HG03571 (cell line): ENCODE data around the gene SLC25A46.
"Not testable (repeated sequence)": the region's sequence is repeated elsewhere in the genome, so short reads cannot be mapped to it uniquely, and the experiment has no call there.

ENCODE experiments used
- ATAC-seq: cut with Tn5 transposase; IDR thresholded peaks from one replicate; pipeline ENCODE4 v1.9.1; 2021; ENCODE audit not compliant: unreplicated experiment

Gene SLC25A46

DNA sequence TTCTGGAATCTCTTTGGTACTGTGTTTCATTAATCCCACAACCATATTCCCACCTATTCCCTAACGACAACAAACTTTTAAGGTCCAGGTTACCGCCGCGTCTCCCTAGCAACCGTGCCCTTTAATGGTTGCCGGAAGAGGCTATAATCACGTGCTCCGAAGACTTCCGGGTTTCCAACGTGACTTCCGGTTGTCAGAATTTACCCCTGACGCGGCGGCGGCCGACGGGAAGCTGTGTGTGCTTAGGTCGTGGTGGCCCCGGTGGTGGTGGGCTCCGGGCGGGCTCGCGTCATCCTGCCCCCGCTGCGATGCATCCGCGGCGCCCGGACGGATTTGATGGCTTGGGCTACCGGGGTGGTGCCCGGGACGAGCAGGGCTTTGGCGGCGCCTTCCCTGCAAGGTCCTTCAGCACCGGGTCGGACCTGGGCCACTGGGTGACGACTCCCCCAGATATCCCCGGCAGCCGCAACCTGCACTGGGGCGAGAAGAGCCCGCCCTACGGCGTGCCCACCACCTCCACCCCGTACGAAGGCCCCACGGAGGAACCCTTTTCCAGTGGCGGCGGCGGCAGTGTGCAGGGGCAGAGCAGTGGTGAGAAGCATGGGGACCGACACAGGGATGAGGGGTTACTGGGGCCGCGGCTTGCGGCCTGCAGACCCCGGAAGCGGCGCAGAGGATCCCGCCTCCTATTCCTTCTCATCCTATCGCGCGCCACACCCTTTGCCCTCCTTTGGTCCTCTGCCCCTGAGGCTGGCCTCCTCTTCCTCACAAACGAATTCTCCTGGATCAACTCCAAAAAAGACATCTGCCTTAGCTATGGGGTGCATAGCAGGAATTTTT, at the start of gene SLC25A46:
SLC25A46 (plus strand) TSS at position 196 of the 840 bp plus-strand sequence; CDS start at position 309, 113 bp downstream.
- ATAC-seq = peak; percentile 97

DNA sequence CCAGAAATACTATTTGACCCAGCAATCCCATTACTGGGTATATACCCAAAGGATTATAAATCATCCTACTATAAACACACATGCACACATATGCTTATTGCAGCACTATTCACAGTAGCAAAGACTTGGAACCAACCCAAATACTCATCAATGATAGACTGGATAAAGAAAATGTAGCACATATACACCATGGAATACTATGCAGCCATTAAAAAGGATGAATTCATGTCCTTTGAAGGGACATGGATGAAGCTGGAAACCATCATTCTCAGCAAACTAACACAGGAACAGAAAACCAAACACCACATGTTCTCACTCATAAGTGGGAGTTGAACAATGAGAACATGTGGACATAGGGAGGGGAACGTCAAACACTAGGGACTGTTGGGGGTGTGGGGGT, 48.2 kb upstream of the SLC25A46 start:
- ATAC-seq = not testable (repeated sequence)

DNA sequence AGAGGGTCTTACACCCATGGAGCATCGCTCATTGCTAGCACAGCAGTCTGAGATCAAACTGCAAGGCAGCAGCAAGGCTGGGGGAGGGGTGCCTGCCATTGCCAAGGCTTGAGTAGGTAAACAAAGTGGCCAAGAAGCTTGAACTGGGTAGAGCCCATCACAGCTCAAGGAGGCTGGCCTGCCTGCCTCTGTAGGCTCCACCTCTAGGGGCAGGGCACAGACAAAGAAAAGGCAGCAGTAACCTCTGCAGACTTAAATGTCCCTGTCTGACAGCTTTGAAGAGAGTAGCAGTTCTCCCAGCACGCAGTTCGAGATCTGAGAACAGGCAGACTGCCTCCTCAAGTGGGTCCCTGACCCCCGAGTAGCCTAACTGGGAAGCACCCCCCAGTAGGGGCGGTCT, 46.1 kb upstream of the SLC25A46 start:
- not testable (repeated sequence) for ATAC-seq

DNA sequence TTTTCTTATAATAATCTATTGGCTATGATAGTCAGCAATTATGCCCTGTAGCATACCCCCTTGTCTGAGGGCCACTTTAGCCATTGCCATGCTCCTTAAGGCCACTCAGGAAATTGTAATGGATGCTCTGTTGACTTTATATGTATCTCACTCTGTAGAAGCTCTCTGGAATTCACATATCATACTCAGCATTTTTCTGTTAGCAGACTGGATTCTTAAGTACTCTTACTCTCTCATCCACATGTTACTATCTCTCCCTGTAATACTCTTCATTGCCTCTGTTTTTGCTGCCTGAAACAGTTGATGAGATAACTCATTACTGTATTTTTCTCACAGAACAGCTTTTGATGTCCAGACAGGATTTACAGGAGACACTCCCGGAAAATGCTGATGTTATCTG, 36.5 kb upstream of the SLC25A46 start:
- ATAC-seq = no peak

DNA sequence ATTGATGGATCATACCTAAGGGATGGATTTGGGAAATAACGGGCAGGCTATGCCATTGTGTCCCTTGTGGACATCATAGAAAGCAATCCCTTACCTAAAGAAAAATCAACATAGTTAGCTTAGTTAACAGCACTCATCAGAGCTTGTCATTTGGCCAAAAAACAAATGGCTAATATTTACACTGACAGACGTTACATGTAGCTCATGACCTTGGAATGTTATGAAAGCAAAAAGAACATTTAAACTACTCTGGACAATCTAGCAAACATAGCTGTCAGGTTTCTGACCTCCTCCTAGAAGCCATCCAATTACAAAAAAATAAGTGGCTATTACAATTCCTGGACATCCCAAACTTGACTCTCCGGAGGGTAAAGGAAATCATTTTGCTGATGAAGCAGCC, 36.1 kb upstream of the SLC25A46 start:
- ATAC-seq = no peak

DNA sequence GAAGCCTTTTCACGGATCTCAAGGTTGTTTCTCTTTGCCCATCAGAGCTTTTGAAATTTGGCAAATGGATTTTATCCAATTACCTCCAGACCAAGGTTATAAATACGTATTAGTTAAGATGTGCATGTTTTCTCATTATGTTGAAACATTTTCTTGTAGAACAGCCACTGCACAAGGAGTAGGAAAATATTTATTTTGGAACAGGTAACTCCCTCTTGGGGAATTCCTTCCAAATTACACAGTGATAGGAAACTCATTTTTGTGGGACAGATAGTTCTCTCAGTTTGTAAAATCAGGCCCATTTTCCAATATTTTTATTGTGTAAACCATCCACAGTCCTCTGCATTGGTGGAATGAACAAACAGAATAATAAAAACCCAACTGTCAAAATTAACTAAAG, 35.3 kb upstream of the SLC25A46 start:
- no peak for ATAC-seq

DNA sequence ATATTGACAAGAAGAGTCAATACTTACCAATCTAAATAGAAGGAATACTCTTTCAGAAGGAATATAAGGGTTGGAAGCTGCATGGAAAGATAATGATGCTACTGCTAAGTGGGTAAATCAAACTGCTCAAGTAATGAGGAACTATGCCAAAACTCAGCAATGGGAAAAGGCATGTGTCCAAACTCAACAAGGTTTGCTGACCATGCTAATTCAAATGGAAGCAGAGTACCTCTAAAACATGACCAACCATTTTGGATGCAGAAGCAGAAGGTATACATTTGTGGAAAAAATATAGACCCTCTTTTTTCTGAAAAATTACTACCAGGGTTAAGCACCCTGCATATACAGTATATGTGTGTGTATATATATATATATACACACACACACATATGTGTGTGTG, 33.5 kb upstream of the SLC25A46 start:
- ATAC-seq = no peak

DNA sequence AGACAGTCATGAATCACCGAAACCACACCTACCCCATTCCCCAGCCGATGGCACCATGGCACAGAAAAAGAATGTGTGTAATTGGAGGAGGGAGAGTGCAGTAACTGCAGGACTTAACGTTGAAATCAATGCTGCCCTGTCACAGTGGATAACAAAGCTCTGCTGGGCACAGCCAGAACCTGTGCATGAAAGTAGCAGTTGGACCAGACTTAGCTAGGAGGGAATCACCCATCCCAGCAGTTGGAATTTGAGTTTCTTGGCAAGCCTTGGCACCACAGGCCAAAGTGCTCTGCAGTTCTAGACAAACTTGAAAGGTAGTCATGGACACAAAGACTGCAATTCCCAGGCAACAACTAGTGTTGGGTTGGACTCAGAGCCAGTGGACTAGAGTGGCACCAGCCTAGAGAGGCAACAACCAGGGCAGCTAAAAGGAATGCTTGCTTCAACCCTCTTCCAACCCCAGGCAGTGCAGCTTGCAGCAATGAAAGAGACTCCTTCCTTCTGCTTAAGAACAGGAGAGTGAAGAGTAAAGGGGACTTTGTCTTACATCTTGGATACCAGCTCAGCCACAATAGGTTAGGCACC, 31.5 kb upstream of the SLC25A46 start:
- no peak for ATAC-seq

DNA sequence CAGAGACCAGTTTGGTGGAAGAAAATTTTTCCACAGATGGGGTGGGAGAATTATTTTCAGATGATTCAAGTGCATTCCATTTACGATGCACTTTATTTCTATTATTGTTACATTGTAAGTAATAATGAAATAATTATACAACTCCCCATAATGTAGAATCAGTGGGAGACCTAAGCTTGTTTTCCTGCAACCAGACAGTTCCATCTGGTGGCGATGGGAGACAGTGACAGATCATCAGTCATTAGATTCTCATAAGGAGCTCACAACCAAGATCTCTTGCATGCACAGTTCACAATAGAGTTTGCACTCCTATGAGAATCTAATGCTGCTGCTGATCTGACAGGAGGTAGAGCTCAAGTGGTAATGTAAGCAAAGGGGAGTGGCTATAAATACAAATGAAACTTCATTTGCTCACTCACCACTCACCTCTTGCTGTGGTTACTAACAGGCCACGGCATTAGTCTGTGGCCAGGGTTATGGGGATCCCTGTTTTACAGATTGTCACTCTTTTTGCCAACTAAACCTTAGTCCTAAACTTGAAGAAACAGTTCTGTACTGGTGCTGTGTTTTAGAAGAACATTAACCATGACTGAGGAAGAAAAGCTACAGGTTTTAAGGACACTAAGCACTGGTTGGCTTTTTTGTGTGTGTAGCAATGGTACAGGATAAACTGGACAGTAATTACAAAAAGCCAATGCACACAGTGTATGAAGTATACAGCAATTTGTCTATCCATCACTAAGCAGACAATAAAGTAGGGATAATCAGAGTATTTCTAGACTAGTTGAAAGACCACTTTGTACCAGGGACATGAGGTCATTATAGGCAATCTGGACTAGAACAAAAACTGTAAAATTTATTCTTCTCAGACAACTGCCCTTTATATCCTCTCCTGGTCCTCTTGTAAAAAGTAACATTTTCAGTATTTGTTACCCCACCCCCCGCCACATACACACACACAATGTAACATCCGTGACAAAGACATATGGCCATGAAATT, 22.3 kb upstream of the SLC25A46 start:
- no peak for ATAC-seq

DNA sequence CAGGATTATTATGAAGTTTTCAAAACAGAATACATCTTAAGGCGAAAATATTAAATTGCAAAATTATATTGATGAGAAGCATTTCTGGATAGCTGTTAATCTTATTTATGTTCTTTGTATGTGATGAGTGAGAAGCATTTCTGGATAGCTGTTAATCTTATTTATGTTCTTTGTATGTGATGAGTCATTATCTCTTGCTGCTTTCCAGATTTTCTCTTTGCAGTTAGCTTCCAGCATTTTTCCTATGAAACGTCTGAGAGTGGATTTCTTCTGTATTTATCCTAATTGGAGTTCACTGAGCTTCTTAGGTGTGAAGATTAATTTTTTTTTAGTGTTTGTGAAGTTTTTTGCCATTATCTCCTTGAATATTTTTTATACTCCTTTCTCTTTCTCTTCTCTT, 20.5 kb upstream of the SLC25A46 start:
- no peak for ATAC-seq

DNA sequence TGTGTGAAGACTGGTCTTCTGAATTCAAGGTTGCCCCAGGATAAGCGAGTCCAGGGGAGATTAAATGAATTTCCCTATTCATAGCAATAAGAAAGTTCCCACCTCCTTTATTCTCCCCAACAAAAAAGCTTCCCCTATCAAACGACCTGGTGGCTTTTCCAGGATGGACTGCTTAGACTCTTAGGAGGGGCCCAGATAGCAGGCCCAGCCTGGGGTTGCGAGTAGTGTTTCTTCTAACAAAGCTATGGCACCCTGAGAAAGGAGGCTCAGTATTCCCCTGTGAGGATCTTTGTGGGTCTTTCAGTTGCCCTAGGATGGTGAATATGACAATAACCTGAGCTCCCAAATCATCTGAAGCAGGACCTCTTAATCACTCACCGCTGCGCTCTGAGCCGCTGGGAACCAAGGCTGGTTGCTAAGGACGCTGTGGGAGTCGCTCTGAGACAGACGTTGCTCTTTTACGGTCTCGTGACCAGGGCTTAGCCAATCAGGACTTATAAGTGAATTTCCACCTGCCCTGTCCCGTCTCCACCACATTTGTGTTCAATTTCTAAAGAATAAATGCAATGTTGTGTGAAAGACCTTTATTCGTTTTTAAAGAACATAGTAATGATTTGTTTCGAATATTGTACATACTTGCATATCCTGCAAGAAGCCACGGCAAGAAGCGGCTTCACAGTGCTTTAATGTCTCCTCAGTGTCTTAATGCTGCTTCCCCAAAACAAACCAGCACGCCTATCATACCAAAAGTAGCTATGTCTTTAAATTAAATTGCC, 12.4 kb upstream of the SLC25A46 start, which contains the start of gene TMEM232:
TMEM232 (minus strand) TSS at position 423 of the 776 bp plus-strand sequence. CDS start 59,319 bp downstream, outside the sequence.
- peak; percentile 100 for ATAC-seq

DNA sequence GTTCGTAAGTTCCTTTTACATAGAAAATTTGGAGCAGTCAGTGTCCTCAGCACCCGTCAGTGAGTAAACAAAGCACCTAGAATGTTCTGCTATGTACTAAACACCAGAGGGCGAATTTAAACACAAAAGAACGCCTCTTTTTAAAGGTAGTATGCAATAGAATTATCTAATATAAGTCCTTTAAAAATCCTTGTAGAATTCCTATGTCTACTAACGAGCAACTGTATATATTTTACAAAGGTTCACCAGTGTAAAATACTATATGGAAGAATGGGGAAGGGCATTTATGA, 11.8 kb upstream of the SLC25A46 start:
- peak; percentile 78 for ATAC-seq

DNA sequence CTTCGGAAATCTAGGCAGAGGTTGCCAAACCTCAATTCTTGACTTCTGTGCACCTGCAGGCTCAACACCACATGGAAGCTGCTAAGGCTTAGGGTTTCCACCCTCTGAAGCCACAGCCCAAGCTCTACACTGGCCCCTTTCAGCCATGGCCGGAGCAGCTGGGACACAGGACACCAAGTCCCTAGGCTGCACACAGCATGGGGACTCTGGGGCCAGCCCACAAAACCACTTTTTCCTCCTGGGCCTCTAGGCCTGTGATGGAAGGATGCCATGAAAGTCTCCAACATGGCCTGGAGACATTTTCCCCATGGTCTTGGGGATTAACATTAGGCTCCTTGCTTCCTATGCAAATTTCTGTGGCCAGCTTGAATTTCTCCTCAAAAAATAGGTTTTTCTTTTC, 7.3 kb upstream of the SLC25A46 start:
- not testable (repeated sequence) for ATAC-seq

DNA sequence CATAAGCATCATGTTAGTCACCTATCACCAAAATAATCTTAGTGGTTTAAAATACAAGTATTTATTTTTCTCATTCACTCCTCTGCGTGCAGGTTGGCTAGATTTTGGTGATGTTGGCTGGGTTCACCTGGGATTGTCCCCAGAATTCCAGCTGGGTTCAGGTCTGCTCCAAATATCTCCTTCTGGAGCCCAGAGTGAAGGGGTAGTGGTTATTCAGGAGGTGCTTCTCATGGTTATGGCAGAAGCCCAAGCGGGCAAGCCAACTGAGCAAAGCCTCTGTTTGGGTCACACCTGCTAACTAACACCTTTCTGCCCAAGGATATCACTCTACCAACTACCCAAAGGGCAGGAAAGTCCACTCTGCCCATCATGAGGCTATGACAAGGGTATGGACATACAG, 4.7 kb upstream of the SLC25A46 start:
- no peak for ATAC-seq

DNA sequence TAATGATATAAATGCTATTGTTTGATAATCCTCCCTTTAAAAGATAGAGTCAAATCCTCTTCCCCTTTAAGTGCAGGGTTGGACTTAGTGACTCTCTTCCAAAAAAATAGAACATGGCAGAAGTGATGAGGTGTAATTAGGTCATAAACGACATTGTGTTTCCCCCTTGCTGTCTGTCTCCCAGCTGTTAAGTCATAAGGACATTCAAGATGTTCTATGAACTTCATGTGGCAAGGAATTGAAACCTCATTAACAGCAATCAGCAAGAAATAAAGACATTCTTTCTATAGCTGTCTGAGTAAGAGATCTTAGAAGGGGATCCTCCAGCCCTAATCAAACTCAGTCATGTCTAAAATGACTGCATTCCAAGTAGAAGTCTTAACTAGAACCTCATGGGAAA, 3.3 kb upstream of the SLC25A46 start:
- no peak for ATAC-seq

DNA sequence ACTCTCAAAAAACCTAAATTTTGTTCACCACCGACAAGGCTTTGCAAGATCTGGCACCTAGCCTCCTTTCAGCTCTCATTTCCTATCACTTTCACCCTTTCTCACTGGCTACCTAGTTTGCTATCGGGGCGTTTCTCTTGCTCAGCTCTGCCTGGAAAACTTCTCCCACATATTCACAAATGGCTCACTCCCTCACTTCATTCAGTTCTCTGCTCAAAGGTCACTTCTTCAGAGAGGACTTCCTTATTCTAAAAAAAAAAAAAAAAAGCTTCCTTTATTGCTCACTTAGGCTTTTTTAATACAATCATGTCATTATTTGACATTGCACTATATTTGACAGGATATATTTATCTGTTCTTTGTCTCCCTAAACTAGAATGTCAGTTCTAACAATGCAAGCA, 2.1 kb upstream of the SLC25A46 start:
- no peak for ATAC-seq

DNA sequence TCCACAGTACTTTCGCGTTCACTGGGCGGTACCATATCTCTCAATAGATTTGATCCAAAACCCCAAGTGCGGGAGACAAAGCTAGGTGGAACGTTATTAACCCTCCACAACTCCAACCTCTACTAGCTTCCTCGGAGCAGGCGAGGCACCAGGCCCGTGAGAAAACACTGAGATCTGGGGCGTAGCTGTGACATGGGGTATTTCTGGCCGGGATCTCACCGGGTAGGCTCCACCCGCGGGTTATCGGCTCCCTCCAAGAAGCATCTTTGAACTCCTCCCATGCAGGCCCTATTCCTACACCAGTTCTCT, 350 bp upstream of the SLC25A46 start:
- peak; percentile 53 for ATAC-seq

DNA sequence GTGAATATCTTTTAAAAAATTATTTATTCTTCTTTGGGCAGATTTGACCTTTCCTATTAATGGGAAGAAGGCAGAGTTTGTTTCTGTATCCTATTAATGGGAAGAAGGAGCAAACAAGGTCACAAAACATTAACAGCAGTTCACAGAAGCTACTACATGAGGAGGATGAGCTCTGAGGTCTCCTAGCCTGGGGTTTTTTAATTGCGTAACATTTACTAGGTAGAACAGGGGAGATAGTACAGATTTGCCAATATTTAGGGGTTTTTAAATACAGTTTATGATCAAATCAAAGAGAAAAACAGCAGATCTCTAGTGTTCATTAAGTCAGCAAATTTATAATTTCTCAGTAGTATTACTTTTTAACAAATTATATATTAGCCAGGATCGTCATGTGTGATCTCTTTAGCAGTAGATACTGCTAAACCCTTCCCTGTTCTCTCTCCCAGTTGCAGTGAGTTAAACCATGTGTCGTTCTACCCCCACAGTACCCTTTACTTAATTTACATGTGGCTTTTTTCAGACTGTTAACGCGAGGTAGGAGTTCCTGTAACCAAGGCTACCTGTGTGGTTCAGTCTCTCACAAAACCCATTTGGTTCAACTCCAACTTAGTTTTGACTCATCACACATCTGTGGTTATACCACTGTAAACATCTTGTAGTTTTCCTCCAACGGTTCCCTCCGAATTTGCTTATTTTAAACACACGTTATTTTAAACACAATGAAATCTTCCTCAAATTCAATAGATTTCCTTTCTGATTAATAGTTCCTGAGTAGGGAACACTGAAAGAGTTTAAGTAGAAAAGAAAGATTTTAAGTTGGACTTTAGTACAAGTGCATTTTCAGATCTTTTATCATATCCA, 13.3 kb downstream of the SLC25A46 start:
- ATAC-seq = peak; percentile 98

DNA sequence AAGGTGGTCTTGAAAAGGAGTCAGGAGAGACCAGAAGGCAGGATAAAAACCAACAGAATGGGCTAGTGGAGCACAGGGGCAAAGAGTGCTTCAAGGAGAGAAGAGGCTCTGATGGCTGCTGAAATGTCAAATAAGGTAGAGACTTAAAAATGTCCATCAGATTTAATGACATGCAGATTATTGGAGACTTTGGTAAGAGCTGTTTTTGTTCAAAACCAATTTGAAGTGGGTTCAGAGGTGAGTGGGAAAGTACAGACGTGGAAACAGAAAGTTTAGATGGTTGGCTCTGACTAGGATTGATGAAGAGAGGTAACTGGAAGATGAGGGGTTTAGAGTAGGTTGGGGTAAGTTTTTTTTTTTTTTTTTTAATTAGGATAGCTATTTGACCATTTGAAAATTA, 14.1 kb downstream of the SLC25A46 start:
- no peak for ATAC-seq

DNA sequence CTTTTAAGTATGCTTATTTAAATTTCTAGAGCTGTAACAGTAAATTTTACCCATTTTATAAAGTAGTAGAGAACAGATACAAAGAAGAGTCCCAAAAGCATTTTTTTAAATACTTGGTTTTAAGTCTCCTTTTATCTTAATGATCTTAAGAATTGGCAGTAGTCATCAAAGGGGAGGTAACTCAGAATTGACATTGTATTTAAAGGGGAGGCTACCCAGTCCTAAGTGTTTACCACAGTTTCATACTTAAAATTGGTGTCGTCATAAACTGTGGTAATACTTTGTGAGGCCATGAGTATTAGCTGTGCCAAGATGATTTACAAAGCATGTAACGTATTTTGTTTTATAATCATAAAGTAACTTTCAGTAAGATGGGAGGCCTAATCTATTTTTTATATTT, 14.8 kb downstream of the SLC25A46 start:
- no peak for ATAC-seq
